HG03108 (cell line): ENCODE data around the gene AHI1.
"Not testable (repeated sequence)": the region's sequence is repeated elsewhere in the genome, so short reads cannot be mapped to it uniquely, and the experiment has no call there.

Experiments
- ATAC-seq: cut with Tn5 transposase; IDR thresholded peaks from one replicate; pipeline ENCODE4 v1.9.1; 2021; ENCODE audit warnings: moderate library complexity; ENCODE audit not compliant: unreplicated experiment

Gene AHI1

GRCh38 chr6:135397172-135397952 lies 100.2 kb downstream of the AHI1 start:
- no peak for ATAC-seq

- no peak for ATAC-seq
Measured at GRCh38 chr6:135395136-135395535, 102.4 kb downstream of the AHI1 start.

- no peak for ATAC-seq
Measured at GRCh38 chr6:135393289-135393688, 104.3 kb downstream of the AHI1 start.

GRCh38 chr6:135390458-135390857 lies 107.1 kb downstream of the AHI1 start:
- ATAC-seq, result no peak

GRCh38 chr6:135385299-135385698 lies 112.2 kb downstream of the AHI1 start:
- ATAC-seq, result no peak

GRCh38 chr6:135383766-135384165 lies 113.8 kb downstream of the AHI1 start:
- ATAC-seq, result no peak

GRCh38 chr6:135383301-135383700 lies 114.2 kb downstream of the AHI1 start:
- no peak for ATAC-seq

GRCh38 chr6:135382182-135382628 lies 115.3 kb downstream of the AHI1 start:
- ATAC-seq, result peak; percentile 86

- no peak for ATAC-seq
Measured at GRCh38 chr6:135380793-135381192, 116.7 kb downstream of the AHI1 start.

- no peak for ATAC-seq
Measured at GRCh38 chr6:135379647-135380046, 117.9 kb downstream of the AHI1 start.

GRCh38 chr6:135372758-135373157 lies 124.8 kb downstream of the AHI1 start:
- no peak for ATAC-seq

GRCh38 chr6:135363622-135364021 lies 133.9 kb downstream of the AHI1 start:
- not testable (repeated sequence) for ATAC-seq

- ATAC-seq, result no peak
Measured at GRCh38 chr6:135362124-135362523, 135.4 kb downstream of the AHI1 start.

- ATAC-seq, result no peak
Measured at GRCh38 chr6:135360222-135360621, 137.3 kb downstream of the AHI1 start.

- ATAC-seq, result no peak
Measured at GRCh38 chr6:135358985-135359384, 138.6 kb downstream of the AHI1 start.

- no peak for ATAC-seq
Measured at GRCh38 chr6:135358251-135358821, 139.2 kb downstream of the AHI1 start.

- ATAC-seq, result no peak
Measured at GRCh38 chr6:135354407-135354806, 143.1 kb downstream of the AHI1 start.

- no peak for ATAC-seq
Measured at GRCh38 chr6:135353113-135353512, 144.4 kb downstream of the AHI1 start.

GRCh38 chr6:135351635-135352034 lies 145.9 kb downstream of the AHI1 start:
- no peak for ATAC-seq

GRCh38 chr6:135347887-135348286 lies 149.7 kb downstream of the AHI1 start:
- no peak for ATAC-seq

GRCh38 chr6:135346747-135347146 lies 150.8 kb downstream of the AHI1 start:
- ATAC-seq, result no peak

GRCh38 chr6:135344526-135344925 lies 153.0 kb downstream of the AHI1 start:
- ATAC-seq, result no peak

- not testable (repeated sequence) for ATAC-seq
Measured at GRCh38 chr6:135339920-135340319, 157.6 kb downstream of the AHI1 start.
